Panc1 (cell line): Measurements from ENCODE around the gene LHFPL2. TPM values are rescaled to one million over a fixed set of nuclear protein-coding genes. Genes with fewer than 3 reads are reported as not detected.

Experiments used
- ATAC-seq: fragments of 200-7000 bp; cut with Tn5 transposase; 2 replicates; pipeline ENCODE4 v1.9.1; 2020; ENCODE audit warnings: mild to moderate bottlenecking, moderate library complexity
- BruUV-seq: library from RNA; stranded (reverse); fragments of 400-500 nt; replicated peaks from 2 replicates; lab custom pipeline; 2021; lab: Mats Ljungman, UMichigan
- CTCF ChIA-PET: fragments of 300-600 bp; sonication (Branson Sonifier 250); formaldehyde crosslinking; loops from one replicate; lab custom pipeline; 2022; ENCODE audit warnings: antibody characterized with exemption; lab: Charles Lee
- POLR2A ChIA-PET: fragments of 300-600 bp; sonication (Branson Sonifier 250); formaldehyde crosslinking; loops from one replicate; lab custom pipeline; 2022; ENCODE audit warnings: antibody characterized with exemption; lab: Charles Lee
- DNase-seq: peaks from one replicate; pipeline ENCODE4 v3.0.0-alpha.2; 2010; ENCODE audit warnings: low read depth, low spot score
- H3K27ac ChIP-seq: 2 replicates; pipeline ENCODE4 v1.5.1; 2011; ENCODE audit warnings: mild to moderate bottlenecking, low read length, inconsistent platforms
- H3K27me3 ChIP-seq: fragments of 200-500 bp; sonication (Bioruptor generic); 2 replicates; pipeline ENCODE4 v1.6.0; 2014; ENCODE audit warnings: low read length, inconsistent platforms; ENCODE audit not compliant: control insufficient read depth, insufficient read depth
- H3K36me3 ChIP-seq: fragments of 200-500 bp; sonication (Bioruptor generic); 2 replicates; pipeline ENCODE4 v1.5.1; 2014; ENCODE audit warnings: inconsistent platforms, mild to moderate bottlenecking, low read length, moderate library complexity; ENCODE audit not compliant: control insufficient read depth, insufficient read depth
- H3K4me1 ChIP-seq: 2 replicates; pipeline ENCODE4 v1.5.1; 2011; ENCODE audit warnings: inconsistent platforms, mild to moderate bottlenecking, low read length, moderate library complexity; ENCODE audit not compliant: control insufficient read depth, insufficient read depth
- H3K4me3 ChIP-seq, 2 experiments: 2 replicates each; pipeline ENCODE4 v1.5.1; 2011 to 2012; ENCODE audit warnings: low read depth in 2 of 2, low read length in 2 of 2, mild to moderate bottlenecking in 2 of 2, inconsistent platforms in 1 of 2, moderate library complexity in 1 of 2
- H3K9me3 ChIP-seq: fragments of 200-500 bp; sonication (Bioruptor generic); 2 replicates; pipeline ENCODE4 v1.5.1; 2014; ENCODE audit warnings: low read depth, mild to moderate bottlenecking, inconsistent platforms, low read length, moderate library complexity; ENCODE audit not compliant: control insufficient read depth, insufficient read depth
- CTCF ChIP-seq: fragments of 450-650 bp; IDR thresholded peaks from 2 replicates; pipeline ENCODE4 v1.5.1; 2017; ENCODE audit warnings: mild to moderate bottlenecking
- POLR2AphosphoS5 ChIP-seq: IDR thresholded peaks from 2 replicates; pipeline ENCODE4 v1.6.1; 2012; ENCODE audit warnings: mild to moderate bottlenecking, low read depth, low read length, moderate library complexity
- REST ChIP-seq, 2 experiments: IDR thresholded peaks; 2 replicates each; pipeline ENCODE4 v1.6.1; 2011 to 2012; ENCODE audit warnings: low read depth in 2 of 2, control low read depth in 1 of 2, low read length in 1 of 2, mild to moderate bottlenecking in 1 of 2, moderate library complexity in 1 of 2; ENCODE audit not compliant: insufficient read depth in 1 of 2
- SIN3A ChIP-seq: IDR thresholded peaks from 2 replicates; pipeline ENCODE4 v1.6.1; 2012; ENCODE audit warnings: low read depth, mild to moderate bottlenecking, low read length, moderate library complexity, borderline replicate concordance; ENCODE audit not compliant: insufficient read depth
- TCF7L2 ChIP-seq: IDR thresholded peaks from 2 replicates; pipeline ENCODE4 v1.6.1; 2011; ENCODE audit warnings: mild to moderate bottlenecking, low read depth, low read length, inconsistent platforms
- in situ Hi-C: cut with HindIII; loops from 2 replicates; pipeline ENCODE4 v1.10.0; 2016; ENCODE audit warnings: low sequenced_read_pairs, low pct_unique_long_range_greater_than_20kb
- intact Hi-C: fragments of 100-400 bp; cut with micrococcal nuclease; formaldehyde crosslinking; loops from one replicate; pipeline ENCODE4 v1.10.0; 2022; ENCODE audit not compliant: unreplicated experiment
- total RNA-seq: library from RNA; stranded (reverse); gene quantifications from one replicate; pipeline ENCODE4 v1.2.1, GENCODE V29; 2021; ENCODE audit not compliant: unreplicated experiment

LHFPL2 gene
- total RNA-seq, 1 experiment from 2014 or later = 25.8 TPM

GRCh38 chr5:78626009-78626571, 22.5 kb downstream of the LHFPL2 start:
- BruUV-seq = no TSS peak
- Histone ChIP-seq H3K27ac (no peak overlapping the region), H3K4me1 (no peaks in the 10 kb centered on the region), H3K27me3 (no peaks in the 10 kb centered on the region), H3K4me3 (no peak overlapping the region), H3K36me3 (no peaks in the 10 kb centered on the region), H3K9me3 (no peaks in the 10 kb centered on the region)
- DNase-seq = no peak
- no peak for TF ChIP-seq POLR2AphosphoS5
- TF ChIP-seq CTCF = no peak
- no peak for TF ChIP-seq TCF7L2
- TF ChIP-seq SIN3A = no peak
- no peak for TF ChIP-seq REST (IDR thresholded peaks at IDR 0.05; ENCODE audit: insufficient read depth in 1 of 2, low read depth in 2 of 2, low read length in 1 of 2)
- in situ Hi-C loops = no loop called here
- CTCF ChIA-PET = no interaction called here
- POLR2A ChIA-PET = no interaction called here
- ATAC-seq = no peak
- intact Hi-C loops = no loop called here

GRCh38 chr5:78624992-78625391, 23.6 kb downstream of the LHFPL2 start:
- H3K27me3 ChIP-seq = no peaks in the 10 kb centered on the region
- peaks cover 5% of the 10 kb centered on the region; the same call in 1 of the 2 replicates for H3K9me3 ChIP-seq
- no peaks in the 10 kb centered on the region for H3K36me3 ChIP-seq
- CTCF ChIA-PET = interaction anchor here (0.6 kb wide), 1 partner anchor 26 kb away, joined by 3 read pairs; no protein-coding TSS in a partner anchor
- intact Hi-C loops (no loop called here), in situ Hi-C loops (no loop called here)
- no peak overlapping the region for H3K4me3 ChIP-seq
- TF ChIP-seq TCF7L2 (no peak), SIN3A (no peak), REST (IDR thresholded peaks at IDR 0.05; ENCODE audit: insufficient read depth in 1 of 2, low read depth in 2 of 2, low read length in 1 of 2) (no peak), POLR2AphosphoS5 (no peak), CTCF (no peak)
- ATAC-seq (no peak), DNase-seq (no peak)
- POLR2A ChIA-PET = no interaction called here
- no peaks in the 10 kb centered on the region for H3K4me1 ChIP-seq
- no TSS peak for BruUV-seq
- H3K27ac ChIP-seq = no peak overlapping the region
